Nucleus accumbens (tissue), 56 donors: ENCODE measurements around the gene ACVR1C.
"Not testable (repeated sequence)": the region's sequence is repeated elsewhere in the genome, so short reads cannot be mapped to it uniquely, and the experiment has no call there.

Experiments used
- DNase-seq, 56 donors: peaks; one replicate each; lab custom pipeline; 2025; lab: John Stamatoyannopoulos, UW

ACVR1C gene

DNA sequence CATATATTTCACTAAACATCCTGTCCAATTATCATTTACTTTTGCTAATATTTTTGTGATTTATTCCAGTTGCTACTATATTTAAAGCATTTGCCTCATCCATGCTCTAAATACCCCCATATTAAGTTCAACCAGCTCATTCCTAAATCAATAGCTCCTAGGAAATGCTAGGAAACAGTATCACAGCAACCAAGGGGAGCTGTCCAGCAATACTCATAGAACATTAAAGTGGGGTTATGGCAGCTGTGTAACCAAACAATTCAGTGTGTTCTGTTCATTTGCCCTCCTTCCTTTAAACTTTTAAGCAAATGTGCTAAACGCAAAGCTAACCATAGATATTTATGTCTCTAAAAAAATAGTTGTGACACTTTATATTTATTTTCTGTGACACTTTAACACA, 41.1 kb downstream of the ACVR1C start:
- no peak for DNase-seq

DNA sequence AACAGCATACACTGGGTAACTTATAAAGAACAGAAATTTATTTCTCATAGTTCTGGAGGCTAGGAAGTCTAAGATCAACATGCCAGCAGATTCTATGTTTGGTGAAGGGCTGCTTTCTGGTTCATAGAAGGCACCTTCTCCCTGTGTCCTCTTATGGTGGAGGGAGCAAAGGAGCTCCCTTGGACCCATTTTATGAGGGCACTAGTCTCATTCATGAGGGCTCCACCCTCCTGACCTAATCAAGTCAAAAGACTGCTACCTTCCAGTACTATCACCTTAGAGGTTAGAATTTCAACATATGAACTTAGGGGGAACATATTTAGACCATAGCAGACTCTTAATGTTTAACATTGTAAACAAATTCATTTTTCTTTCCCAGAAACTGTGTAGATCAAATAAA, 54.5 kb downstream of the ACVR1C start:
- no peak for DNase-seq

DNA sequence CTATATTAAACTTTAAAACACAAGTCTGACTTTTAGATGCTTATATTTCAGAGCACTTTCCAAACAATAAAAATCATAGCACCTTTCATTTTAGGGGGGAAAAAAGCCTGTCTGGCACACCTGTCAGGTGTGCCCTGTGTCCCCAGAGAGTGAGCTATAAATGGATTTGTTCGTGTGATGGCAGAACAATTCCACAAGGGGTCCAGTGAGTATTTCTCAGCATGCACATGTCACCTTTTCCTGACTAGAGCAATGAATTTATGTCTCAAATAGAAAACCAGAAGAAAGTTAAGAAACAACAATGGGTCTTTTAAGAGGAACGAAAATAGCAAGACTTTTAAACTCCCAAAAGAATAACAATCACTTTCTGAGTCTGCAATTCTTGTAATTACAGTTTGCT, 55.9 kb downstream of the ACVR1C start:
- DNase-seq = no peak

DNA sequence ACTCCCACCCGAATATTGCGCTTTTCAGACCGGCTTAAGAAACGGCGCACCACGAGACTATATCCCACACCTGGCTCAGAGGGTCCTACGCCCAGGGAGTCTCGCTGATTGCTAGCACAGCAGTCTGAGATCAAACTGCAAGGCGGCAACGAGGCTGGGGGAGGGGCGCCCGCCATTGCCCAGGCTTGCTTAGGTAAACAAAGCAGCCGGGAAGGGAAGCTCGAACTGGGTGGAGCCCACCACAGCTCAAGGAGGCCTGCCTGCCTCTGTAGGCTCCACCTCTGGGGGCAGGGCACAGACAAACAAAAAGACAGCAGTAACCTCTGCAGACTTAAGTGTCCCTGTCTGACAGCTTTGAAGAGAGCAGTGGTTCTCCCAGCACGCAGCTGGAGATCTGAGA, 62.0 kb downstream of the ACVR1C start:
- not testable (repeated sequence) for DNase-seq

DNA sequence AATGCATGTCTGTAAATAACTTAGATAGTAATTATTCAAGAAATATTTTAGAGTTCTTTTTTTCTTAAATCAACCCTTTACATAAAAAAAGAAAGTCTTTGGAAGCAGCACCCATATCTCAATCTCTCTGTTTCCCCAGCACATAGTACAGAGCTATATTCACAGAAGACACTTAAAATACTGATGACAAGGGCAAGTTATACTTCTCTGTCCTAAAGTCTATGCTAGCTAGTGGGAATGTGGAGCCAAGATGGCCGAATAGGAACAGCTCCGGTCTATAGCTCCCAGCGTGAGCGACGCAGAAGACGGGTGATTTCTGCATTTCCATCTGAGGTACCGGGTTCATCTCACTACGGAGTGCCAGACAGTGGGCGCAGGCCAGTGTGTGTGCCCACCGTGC, 62.6 kb downstream of the ACVR1C start:
- not testable (repeated sequence) for DNase-seq

DNA sequence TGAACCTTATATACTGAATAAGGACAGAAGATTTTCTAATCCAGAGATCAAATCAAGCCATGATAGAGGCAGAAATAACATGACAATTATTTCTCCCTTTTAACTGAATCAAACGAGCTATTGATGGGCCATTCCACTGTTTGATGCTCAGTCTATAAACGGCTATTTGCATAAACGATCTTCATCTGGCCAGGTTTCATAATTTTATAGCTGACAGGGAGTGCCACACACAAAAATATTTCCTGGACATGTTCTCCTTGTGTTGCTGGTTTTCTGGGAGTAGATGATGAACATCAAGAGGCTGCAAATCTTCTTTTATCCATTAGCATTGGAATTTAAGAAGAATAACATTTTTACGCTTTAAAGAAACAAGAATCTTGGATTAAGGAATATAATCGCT, 63.1 kb downstream of the ACVR1C start:
- DNase-seq = no peak

DNA sequence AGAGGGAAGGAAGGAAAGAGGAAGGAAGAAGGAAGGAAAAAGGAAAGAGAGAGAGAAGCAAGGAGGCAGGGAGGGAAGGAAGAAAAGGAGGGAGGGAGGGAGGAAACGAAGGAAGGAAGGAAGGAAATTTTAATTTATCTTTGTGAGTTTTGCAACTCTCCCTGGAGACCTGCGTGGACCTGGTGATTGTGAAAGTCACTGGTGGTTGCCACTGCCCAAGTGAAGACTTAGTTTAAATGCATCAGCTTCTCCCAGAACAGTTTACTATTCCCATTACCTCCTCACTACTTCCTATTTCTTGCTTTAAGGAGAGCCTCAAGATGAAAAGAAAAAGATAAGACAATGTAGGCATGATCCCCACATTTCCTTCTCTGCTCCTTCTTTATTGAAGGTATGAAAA, 68.8 kb downstream of the ACVR1C start:
- DNase-seq = no peak

DNA sequence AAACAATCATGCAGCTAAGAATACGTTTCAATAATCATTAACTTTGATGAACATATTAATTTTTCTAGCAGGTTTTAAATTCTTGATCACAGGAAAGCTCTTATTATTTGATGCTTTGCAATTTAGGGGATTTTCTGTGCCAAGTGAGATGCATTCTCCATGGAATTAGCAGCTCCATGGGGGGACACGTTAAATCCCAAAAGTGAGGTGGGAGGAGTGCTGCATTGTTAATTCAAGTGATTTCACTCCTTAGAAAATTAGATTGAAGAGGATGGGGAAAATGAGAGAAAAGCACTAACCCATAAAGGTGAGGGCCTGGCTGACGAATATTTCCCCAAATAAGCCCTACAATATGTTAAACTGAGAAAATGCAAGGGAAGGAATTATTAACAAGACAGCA, 69.2 kb downstream of the ACVR1C start:
- DNase-seq = no peak

DNA sequence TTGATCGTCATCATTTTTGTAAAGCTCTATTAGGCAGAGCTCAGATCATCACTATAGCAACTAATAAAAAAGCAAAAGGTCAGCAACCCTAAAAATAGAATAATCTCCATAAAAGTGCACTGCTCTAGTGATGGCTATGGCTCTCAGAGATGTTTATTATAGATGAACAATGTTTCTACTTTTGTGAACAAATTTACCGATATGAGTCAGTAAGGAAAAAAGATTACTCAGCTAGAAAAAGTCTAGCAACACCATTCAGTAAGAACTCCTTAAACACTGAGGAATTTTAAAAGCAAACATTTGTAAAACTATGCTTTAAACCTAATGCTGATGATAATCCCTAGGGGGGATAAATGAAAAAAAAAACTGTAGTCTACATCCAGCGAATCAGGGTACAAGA, 69.6 kb downstream of the ACVR1C start:
- no peak for DNase-seq

DNA sequence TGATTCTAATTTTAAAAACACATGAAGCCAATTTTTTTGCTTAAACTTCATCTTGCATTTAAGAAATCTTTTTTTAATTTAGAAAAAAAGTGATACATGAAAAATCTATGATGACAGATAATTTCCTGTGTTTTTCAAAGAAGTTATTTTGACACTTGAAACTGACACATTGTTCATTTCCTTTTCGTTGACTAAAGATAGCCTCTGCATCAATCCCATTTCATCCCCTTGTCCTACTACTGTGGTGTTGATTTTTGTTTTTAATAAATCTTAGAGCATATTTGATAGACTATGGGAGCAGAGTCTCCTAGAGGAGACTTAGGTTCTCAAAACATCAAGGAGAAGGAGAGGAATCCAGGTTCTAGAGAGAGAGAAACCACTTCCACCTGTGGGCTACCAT, 70.9 kb downstream of the ACVR1C start:
- no peak for DNase-seq

DNA sequence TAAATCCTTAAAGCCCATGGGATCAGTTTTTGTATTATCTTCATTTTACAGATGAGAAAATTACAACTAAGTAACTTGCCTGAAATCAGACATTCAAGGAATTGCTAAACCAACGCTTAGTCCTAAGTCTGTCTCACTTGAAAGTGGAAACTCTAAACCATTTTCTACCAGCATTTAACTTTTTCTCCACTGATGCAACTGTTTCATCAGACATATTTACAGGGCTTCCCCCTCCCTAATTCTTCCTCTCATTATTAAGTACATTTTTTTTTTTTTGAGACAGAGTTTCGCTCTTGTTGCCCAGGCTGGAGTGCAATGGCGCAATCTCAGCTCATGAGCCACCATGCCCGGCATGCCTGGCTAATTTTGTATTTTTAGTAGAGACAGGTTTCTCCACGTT, 88.6 kb downstream of the ACVR1C start:
- no peak for DNase-seq

DNA sequence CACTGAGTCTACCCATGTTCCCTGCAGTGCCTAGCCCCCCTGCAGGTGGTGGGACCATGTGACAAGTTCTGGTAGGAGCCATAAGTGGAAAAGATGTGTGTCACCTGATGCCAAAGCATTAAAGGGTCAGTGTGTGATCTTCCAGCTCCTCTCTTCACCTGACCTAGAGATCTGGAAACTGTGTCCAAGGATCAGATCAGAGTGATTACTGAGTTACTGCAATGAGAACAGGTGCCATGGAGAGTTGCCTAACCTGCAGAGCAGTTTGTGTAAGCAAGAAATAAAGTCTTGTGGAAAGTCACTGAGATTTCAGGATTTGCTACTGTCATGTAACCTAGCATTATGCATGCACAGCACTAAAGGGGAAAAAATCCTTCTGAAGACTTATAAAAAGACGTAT, 90.6 kb downstream of the ACVR1C start:
- DNase-seq = no peak

DNA sequence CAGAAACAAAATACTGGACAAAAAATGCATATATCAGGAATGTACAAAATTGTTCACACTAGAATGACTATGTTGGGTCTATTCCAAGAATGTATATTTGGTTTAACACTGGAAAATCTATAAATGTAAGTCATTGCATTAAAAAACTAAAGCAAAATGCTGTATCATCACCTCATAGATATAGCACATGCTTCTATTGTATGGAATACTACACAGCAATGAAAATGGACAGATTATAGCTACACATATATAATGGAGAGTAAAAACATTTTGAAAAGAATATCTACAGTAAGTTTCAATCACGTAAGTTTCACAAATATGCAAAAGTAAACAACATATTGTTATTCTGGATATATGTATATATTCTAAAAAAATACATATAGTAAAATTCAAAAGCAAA, 91.8 kb downstream of the ACVR1C start:
- no peak for DNase-seq

DNA sequence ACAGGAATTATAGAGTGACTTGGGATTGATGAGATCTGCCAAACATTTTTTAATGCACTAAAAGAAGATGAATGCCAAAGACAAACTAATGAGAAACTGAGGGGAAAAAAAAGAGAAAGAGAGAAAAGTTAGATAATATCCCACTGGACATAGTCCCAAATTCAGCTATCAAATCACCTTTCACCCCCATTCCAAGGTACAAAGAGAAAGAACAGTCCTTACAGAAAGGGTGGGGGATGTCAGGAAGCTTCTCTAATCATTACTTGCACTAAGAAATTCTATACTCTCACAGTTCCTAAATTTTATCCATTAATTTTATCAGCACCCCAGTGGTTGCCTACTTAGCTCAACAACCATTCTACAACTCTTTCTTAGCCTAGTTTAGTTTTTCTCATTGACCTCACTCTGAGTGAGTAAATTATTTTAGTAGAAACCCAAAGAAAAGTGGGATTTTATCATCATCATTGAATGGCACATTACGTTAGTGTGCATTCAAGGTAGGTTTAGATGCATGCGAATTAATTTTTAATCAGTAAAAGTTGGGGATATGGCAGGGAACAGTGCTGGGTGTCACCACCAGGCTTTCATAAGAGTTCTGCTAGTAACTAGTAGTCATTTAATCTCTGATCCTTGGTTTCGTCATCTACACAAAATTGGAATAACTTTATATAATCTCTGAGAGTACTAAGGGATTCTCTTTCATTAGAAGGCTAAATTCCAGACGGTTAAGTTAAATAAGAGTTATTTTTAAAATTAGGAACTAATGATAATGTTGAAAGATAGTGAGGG, 99.5 kb downstream of the ACVR1C start:
- no peak for DNase-seq

DNA sequence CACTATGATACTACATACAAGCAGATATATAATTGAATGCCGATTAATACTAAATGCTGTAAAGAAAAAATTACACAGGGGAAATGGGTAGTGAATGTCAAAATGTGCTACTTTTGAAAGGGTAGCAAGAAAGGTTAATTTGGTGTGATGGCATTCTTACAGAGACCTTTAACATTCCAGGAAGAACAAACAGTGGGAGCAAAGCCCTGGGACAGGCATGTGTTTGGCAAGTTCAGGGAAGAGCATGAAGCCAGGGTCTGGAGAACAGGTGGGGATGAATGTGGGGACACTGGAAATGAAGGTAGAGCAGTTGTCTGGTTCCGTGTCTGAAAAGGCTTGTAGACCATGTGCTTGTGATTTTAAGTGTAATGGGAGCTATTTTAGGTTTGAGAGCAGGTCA, 102.6 kb downstream of the ACVR1C start:
- no peak for DNase-seq

DNA sequence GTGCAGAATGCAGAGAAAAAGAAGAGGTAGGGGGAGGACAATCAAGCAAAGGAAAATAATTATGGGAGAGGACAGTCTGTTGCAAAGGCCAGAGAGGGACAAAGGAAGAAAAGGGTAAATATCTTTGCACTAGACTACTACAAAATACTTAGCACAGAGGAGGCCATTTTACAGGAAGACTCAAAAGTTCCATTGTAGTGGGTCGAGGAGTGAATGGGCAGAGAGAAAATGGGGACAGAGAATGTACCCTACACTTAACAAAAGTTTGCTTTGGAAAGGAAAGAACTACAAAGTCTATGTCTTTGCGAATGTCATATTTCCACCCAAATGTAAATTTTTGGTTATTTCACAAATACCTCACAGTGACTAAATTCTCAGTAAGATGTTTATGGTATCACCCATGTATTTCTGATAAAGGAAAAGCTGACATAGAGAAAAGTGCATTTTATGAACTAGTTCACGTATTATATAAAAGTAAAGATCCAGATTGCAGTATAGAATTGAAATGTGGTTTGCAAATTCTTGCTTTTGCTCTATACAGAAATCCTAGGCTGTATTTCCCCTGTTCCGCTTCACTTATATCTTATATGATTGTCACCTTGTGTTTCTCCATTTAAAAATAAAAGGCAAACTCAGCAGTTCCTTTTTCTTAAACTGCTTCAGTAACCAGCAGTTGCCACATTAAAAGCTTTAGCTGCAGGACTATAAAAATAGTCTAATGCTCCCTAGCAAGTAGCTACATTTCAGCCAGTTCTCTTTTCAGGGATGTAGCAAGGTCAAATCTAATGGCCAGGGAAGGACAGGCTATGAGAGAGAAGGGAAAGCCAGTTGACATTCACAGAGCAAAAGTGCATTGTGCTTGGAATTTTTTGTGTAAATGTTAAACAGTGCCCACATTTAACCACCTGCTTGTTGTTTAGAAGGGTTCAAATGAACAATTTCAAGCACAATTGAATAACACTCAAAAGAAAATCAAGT, 105.1 kb downstream of the ACVR1C start:
- no peak for DNase-seq

DNA sequence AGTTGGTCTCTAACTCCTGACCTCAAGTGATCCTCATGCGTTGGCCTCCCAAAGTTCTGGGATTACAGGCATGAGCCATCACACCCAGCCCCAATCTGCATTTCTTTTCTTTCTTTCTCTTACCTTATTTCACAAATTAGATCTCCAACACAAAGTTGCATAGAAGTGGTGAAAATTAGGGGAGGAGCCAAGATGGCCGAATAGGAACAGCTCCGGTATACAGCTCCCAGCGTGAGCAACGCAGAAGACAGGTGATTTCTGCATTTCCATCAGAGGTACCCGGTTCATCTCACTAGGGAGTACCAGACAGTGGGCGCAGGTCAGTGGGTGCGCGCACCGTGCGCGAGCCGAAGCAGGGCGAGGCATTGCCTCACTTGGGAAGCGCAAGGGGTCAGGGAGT, 113.7 kb downstream of the ACVR1C start:
- DNase-seq = not testable (repeated sequence)

DNA sequence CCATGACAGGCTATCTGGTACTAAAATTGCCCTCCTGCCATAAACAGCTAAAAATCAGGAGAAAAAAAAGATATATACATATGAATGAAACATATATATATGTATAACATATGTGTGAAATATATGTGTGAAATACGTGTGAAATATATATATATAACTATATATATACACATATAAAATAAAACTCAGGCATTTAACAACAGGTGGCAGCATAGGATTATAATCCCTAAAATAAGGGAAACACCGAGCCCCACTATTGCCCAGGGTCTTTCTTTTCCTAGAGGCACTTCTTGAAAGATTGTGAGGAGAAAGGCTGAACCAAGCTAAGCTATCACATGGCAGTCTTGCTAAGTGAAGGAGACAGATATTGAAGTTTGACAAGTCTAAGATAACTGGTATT, 118.9 kb downstream of the ACVR1C start:
- DNase-seq = no peak

DNA sequence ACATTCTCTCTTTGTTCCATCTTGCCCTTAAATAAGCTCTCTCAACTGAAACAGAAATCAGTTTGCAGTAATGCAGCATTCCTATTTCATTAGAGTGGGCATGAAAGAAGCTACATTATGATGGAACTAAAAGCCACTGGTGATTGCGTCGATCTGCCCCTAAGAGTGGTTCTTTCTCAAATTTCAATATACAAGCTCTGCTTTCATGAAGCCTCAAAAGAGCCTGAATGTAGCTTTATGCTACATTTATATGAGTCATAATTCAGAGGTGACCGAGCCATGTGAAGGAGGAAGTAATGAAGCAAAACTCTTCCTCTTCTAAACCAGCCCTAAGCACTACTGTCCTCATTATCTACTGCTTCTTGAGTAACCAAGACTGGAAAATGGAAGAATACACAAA, 120.0 kb downstream of the ACVR1C start:
- no peak for DNase-seq

DNA sequence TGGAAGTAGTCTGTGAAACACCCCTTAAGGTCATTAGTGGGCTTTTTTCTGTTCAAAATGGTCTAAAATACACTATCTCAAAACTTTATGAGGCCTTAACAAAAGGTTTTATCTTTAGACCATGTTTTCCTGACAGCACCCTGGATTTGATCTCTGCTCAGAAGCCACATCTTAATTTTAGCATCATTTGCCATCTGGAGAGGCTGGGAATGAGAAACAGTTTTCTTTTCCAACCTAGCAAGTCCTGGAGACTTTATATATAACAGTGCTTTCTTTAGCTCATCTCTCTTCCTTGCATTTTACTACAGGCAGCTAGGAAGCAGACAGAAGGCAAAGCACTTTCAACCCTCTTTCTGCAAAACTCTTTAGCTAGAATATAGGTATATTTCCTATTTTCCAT, 122.1 kb downstream of the ACVR1C start:
- no peak for DNase-seq

DNA sequence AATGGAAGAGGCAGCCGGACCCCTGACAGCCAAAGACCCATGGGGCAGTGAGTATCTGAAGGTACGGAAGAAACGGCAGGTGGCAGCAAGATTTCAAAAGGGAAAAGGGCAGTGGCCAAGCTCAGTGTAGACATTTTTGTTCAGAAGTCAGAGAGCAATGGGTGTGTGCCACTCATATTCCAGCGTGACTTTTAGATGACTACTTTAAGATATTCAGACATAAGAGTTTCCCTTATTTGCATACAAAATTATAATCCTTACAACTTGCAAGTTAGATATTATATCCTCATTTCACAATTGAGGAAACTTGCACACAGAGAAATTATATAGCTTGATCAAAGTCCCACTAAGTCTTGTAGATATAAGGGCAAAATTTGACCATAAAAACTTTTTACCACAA, 124.0 kb downstream of the ACVR1C start:
- DNase-seq = no peak

DNA sequence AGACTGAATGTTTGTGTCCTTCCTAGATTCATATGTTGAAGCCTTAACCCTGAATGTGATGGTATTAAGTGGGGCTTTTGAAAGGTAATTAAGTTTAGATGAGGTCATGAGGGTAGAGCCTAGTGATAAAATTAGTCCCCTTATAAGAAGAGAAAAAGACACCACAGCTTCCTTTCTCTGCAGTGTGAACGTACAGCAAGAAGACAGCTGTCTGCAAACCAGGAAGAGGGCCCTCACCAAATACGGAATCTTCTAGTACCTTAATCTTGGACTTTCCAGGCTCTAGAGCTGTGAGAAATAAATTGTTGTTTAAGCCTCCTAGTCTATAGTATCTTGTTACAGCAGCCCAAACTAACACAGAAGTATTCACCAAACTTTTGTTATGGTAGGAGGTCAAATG, 127.6 kb downstream of the ACVR1C start:
- no peak for DNase-seq
